KMS-11 (cell line): ENCODE data around the gene HDAC6.
A peak's percentile ranks its signal among the peaks of the same experiment; 100 is the strongest.

Experiments used
- H2AFZ ChIP-seq: fragments of 200-600 bp; sonication (generic); 2 replicates; pipeline ENCODE4 v1.6.1; 2016; ENCODE audit warnings: antibody characterized with exemption, mixed run types, low read depth
- H3K27ac ChIP-seq: fragments of 200-600 bp; sonication (generic); 2 replicates; pipeline ENCODE4 v1.6.1; 2016; ENCODE audit warnings: mild to moderate bottlenecking, mixed run types
- H3K27me3 ChIP-seq: fragments of 200-600 bp; sonication (generic); 2 replicates; pipeline ENCODE4 v1.6.1; 2017; ENCODE audit warnings: mild to moderate bottlenecking, low read depth, mixed run types, moderate library complexity; ENCODE audit not compliant: insufficient read depth
- H3K36me3 ChIP-seq: fragments of 200-600 bp; sonication (generic); 2 replicates; pipeline ENCODE4 v1.6.1; 2017; ENCODE audit warnings: mild to moderate bottlenecking, mixed run types; ENCODE audit not compliant: insufficient read depth
- H3K4me1 ChIP-seq: fragments of 200-600 bp; sonication (generic); 2 replicates; pipeline ENCODE4 v1.6.1; 2016; ENCODE audit warnings: mild to moderate bottlenecking, low read depth, mixed run types; ENCODE audit not compliant: poor library complexity, severe bottlenecking
- H3K4me2 ChIP-seq: fragments of 200-600 bp; sonication (generic); 2 replicates; pipeline ENCODE4 v1.7.0; 2016; ENCODE audit warnings: mild to moderate bottlenecking, mixed run types
- H3K4me3 ChIP-seq: fragments of 200-600 bp; sonication (generic); IDR thresholded peaks from 2 replicates; pipeline ENCODE4 v1.6.1; 2017; ENCODE audit warnings: low read depth, low read length, mixed read lengths; ENCODE audit not compliant: insufficient read depth
- H3K79me2 ChIP-seq: fragments of 200-600 bp; sonication (generic); 2 replicates; pipeline ENCODE4 v1.6.1; 2016; ENCODE audit warnings: low read depth, mixed run types; ENCODE audit not compliant: insufficient read depth
- H3K9ac ChIP-seq: fragments of 200-600 bp; sonication (generic); 2 replicates; pipeline ENCODE4 v1.6.1; 2016; ENCODE audit warnings: mild to moderate bottlenecking, mixed run types
- H4K20me1 ChIP-seq: fragments of 200-600 bp; sonication (generic); 2 replicates; pipeline ENCODE4 v1.6.1; 2016; ENCODE audit warnings: mild to moderate bottlenecking, mixed run types; ENCODE audit not compliant: insufficient read depth
- CTCF ChIP-seq: fragments of 200-600 bp; sonication (generic); conservative IDR thresholded peaks from 2 replicates; pipeline ENCODE4 v1.6.1; 2017; ENCODE audit warnings: low read depth, mild to moderate bottlenecking, antibody characterized with exemption, low read length, moderate library complexity, mixed read lengths

HDAC6 gene

DNA sequence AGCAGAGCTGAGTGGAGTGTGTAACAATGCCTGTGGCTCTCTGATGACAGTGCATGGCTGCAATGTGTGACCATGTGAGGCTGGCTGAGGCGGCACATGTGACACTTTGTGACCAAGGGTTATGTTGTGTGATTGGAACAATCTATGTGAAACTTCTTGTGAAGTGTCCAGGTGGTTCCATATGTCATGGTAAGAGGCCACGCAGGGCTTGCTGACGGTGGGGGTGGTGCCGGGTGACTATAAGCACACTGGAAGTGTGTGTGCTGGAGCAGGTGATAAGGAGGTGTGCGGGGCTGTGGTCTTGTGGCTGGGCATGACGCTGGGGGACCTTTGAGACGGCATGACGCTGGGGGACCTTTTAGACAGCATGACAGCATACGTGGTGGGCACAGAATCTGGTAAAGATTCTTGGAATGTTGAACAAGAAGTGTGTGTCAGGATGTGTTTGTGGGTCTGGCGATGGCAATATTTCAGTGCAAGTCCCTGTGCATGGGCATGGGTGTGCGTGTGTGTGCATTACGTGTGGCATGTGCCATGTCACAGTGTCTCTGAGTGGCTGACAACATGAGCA lies 7.4 kb upstream of the HDAC6 start:
- TF ChIP-seq CTCF = no peak
- Histone ChIP-seq H3K9ac (no peak overlapping the region), H3K27ac (no peak overlapping the region), H3K27me3 (no peaks in the 10 kb centered on the region), H3K36me3 (no peaks in the 10 kb centered on the region), H3K79me2 (no peaks in the 10 kb centered on the region), H3K4me3 (no peak overlapping the region), H2AFZ (no peak overlapping the region), H4K20me1 (no peaks in the 10 kb centered on the region), H3K4me2 (no peak overlapping the region), H3K4me1 (no peaks in the 10 kb centered on the region)

DNA sequence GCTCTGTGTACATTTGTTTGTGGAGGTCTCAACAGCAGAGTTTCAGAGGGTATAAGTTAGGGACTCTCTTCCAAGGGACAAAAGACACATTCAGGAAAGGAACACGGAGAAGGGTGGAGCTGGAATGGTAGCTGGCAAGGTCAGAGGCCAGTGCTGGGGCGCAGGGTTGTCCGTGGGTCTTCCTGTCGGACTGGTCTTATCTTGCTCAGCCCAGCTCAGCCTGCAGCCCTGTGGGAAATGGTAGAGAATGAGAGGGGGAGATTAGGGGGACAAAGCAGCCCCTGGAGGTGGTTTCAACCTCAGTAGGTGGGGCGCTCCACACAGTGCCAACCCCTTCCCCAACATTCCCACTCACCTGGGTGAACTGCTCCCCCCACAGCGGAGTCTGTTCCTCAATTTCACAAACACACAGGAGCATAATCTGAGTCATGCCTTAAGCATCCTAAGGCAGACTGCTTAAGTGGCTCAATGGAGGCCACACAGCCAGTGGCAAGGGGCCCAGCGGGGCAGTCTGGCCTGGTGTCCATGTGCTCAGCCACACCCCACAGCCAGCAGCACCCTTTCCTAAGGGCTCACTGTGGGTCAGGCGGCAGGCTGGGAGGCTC lies 6.9 kb upstream of the HDAC6 start:
- no peak for TF ChIP-seq CTCF
- no peaks in the 10 kb centered on the region for H4K20me1 ChIP-seq
- H2AFZ ChIP-seq = no peak overlapping the region
- H3K27me3 ChIP-seq = no peaks in the 10 kb centered on the region
- H3K4me1 ChIP-seq = no peaks in the 10 kb centered on the region
- H3K9ac ChIP-seq = no peak overlapping the region
- no peaks in the 10 kb centered on the region for H3K79me2 ChIP-seq
- no peak overlapping the region for H3K4me2 ChIP-seq
- H3K36me3 ChIP-seq = no peaks in the 10 kb centered on the region
- no peak overlapping the region for H3K4me3 ChIP-seq
- no peak overlapping the region for H3K27ac ChIP-seq

DNA sequence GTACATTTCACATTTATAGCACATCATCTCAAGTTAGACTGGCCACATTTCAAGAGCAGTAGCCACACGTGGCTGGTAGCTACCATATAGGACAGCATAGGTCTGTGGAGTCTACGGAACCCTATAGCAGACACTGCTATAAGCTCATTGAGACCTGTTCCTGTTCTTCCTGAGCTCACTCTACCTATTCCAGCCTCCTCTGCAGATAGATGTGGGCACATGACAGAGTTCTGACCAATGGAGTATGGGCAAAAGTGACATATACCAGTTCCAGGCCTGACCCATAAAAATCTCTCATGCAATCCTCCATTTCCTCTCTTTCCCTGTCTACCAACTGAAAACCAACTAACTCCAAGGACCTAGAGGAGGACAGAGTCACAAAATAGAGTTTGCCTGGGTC lies 3.5 kb upstream of the HDAC6 start:
- H3K27me3 ChIP-seq = no peaks in the 10 kb centered on the region
- H3K9ac ChIP-seq = no peak overlapping the region
- no peak for TF ChIP-seq CTCF
- no peaks in the 10 kb centered on the region for H3K79me2 ChIP-seq
- H3K4me2 ChIP-seq = no peak overlapping the region
- no peaks in the 10 kb centered on the region for H3K36me3 ChIP-seq
- H3K27ac ChIP-seq = no peak overlapping the region
- H4K20me1 ChIP-seq = no peaks in the 10 kb centered on the region
- no peak overlapping the region for H3K4me3 ChIP-seq
- peaks cover 4% of the 10 kb centered on the region for H3K4me1 ChIP-seq
- no peak overlapping the region for H2AFZ ChIP-seq

GRCh38 chrX:48800574-48801279 lies 1.1 kb upstream of the HDAC6 start:
- no peaks in the 10 kb centered on the region for H3K79me2 ChIP-seq
- no peaks in the 10 kb centered on the region for H4K20me1 ChIP-seq
- no peaks in the 10 kb centered on the region for H3K27me3 ChIP-seq
- H3K4me3 ChIP-seq = no peak overlapping the region
- H3K27ac ChIP-seq = peak overlapping the region; percentile 90
- H3K9ac ChIP-seq = peak overlapping the region; percentile 85
- H2AFZ ChIP-seq = peak overlapping the region; percentile 81
- H3K4me1 ChIP-seq = peaks cover 4% of the 10 kb centered on the region
- no peak for TF ChIP-seq CTCF
- H3K36me3 ChIP-seq = no peaks in the 10 kb centered on the region
- peak overlapping the region; percentile 95 for H3K4me2 ChIP-seq
